Measurements from ENCODE around the gene GALNT2. TPM values are rescaled to one million over a fixed set of nuclear protein-coding genes. Genes with fewer than 3 reads are reported as not detected.

GALNT2 gene
- total RNA-seq, 1 donor from 2014 or later: 29.3 TPM

GRCh38 chr1:230122366-230123279 is 55.6 kb downstream of the GALNT2 start:
- no peak for DNase-seq (ENCODE audit: low spot score)
- intact Hi-C loops (cut with DNase I): no loop called here

GRCh38 chr1:230123280-230124185 is 56.5 kb downstream of the GALNT2 start:
- intact Hi-C loops (cut with DNase I): no loop called here
- DNase-seq (ENCODE audit: low spot score): no peak

GRCh38 chr1:230124186-230125128 is 57.4 kb downstream of the GALNT2 start:
- DNase-seq (ENCODE audit: low spot score): no peak
- intact Hi-C loops (cut with DNase I): no loop called here

- intact Hi-C loops (cut with DNase I): no loop called here
- DNase-seq (ENCODE audit: low spot score): no peak
These were observed 58.1 kb downstream of the GALNT2 start for GRCh38 chr1:230125141-230125540.

- intact Hi-C loops (cut with DNase I): no loop called here
- DNase-seq (ENCODE audit: low spot score): no peak
These were observed 58.8 kb downstream of the GALNT2 start for GRCh38 chr1:230125640-230126528.

- DNase-seq (ENCODE audit: low spot score): no peak
- intact Hi-C loops (cut with DNase I): no loop called here
These were observed 59.6 kb downstream of the GALNT2 start for GRCh38 chr1:230126529-230127104.

- no peak for DNase-seq (ENCODE audit: low spot score)
- intact Hi-C loops (cut with DNase I): no loop called here
These were observed 60.3 kb downstream of the GALNT2 start for GRCh38 chr1:230127105-230128054.

- intact Hi-C loops (cut with DNase I): no loop called here
- DNase-seq (ENCODE audit: low spot score): no peak
These were observed 61.7 kb downstream of the GALNT2 start for GRCh38 chr1:230128569-230129285.

GRCh38 chr1:230129341-230129740 is 62.3 kb downstream of the GALNT2 start:
- intact Hi-C loops (cut with DNase I): no loop called here

GRCh38 chr1:230130172-230130944 is 63.3 kb downstream of the GALNT2 start:
- no peak for DNase-seq (ENCODE audit: low spot score)
- intact Hi-C loops (cut with DNase I): no loop called here

More at GRCh38 chr1:230129341-230129740, 62.3 kb downstream of the GALNT2 start:
- no peak for DNase-seq (ENCODE audit: low spot score)

- intact Hi-C loops (cut with DNase I): no loop called here
These were observed 64.4 kb downstream of the GALNT2 start for GRCh38 chr1:230131457-230131856.

GRCh38 chr1:230132758-230133157 is 65.7 kb downstream of the GALNT2 start:
- DNase-seq (ENCODE audit: low spot score): no peak
- intact Hi-C loops (cut with DNase I): no loop called here

More at GRCh38 chr1:230131457-230131856, 64.4 kb downstream of the GALNT2 start:
- no peak for DNase-seq (ENCODE audit: low spot score)

- DNase-seq (ENCODE audit: low spot score): no peak
- intact Hi-C loops (cut with DNase I): no loop called here
These were observed 68.7 kb downstream of the GALNT2 start for GRCh38 chr1:230135726-230136125.

- DNase-seq (ENCODE audit: low spot score): no peak
- intact Hi-C loops (cut with DNase I): no loop called here
These were observed 69.7 kb downstream of the GALNT2 start for GRCh38 chr1:230136453-230137336.
